ENCODE results near the gene TBX3.

- TF ChIP-seq JUND (IDR thresholded peaks at IDR 0.05), result no peak
- TF ChIP-seq CTCF (IDR thresholded peaks at IDR 0.05), result no peak
- TF ChIP-seq EP300 (IDR thresholded peaks at IDR 0.05; ENCODE audit: borderline replicate concordance in 1 of 2, low read depth in 1 of 2, low read length in 1 of 2), result no peak
- TF ChIP-seq USF1 (IDR thresholded peaks at IDR 0.05; ENCODE audit: borderline replicate concordance, low read depth), result no peak
- TF ChIP-seq MAX (IDR thresholded peaks at IDR 0.05; ENCODE audit: low read depth), result no peak
- no peak for TF ChIP-seq RAD21 (IDR thresholded peaks at IDR 0.05; ENCODE audit: low read length)
- TF ChIP-seq SMC3 (IDR thresholded peaks at IDR 0.05; ENCODE audit: low read depth, low read length), result no peak
- TF ChIP-seq EZH2phosphoT487 (IDR thresholded peaks at IDR 0.05; ENCODE audit: borderline replicate concordance, low read depth), result no peak
- no peak for TF ChIP-seq POLR2AphosphoS5 (IDR thresholded peaks at IDR 0.05; ENCODE audit: low read depth, low read length)
- TF ChIP-seq NFIC (IDR thresholded peaks at IDR 0.05; ENCODE audit: borderline replicate concordance), result no peak
- no peak for TF ChIP-seq ZBTB33 (IDR thresholded peaks at IDR 0.05; ENCODE audit: borderline replicate concordance, low read depth)
- no peak for TF ChIP-seq GATA2 (CRISPR knock-in tag; IDR thresholded peaks at IDR 0.05)
- TF ChIP-seq REST (IDR thresholded peaks at IDR 0.05; ENCODE audit: low read depth, low read length), result no peak
- TF ChIP-seq NRF1 (IDR thresholded peaks at IDR 0.05; ENCODE audit: low read depth, low read length), result no peak
These were observed 27.8 kb downstream of the TBX3 start for GRCh38 chr12:114655934-114656749.
